RWPE2 (cell line): ENCODE measurements around the gene HDAC8.

ENCODE experiments used
- ATAC-seq: fragments of 200-7000 bp; cut with Tn5 transposase; 3 replicates; pipeline ENCODE4 v1.9.1; 2021; ENCODE audit warnings: low read depth
- DNase-seq: peaks from one replicate; pipeline ENCODE4 v3.0.0-alpha.2; 2020; ENCODE audit warnings: low spot score
- H3K27ac ChIP-seq: fragments of 450-650 bp; 2 replicates; pipeline ENCODE4 v1.5.1; 2017; ENCODE audit warnings: mild to moderate bottlenecking; ENCODE audit not compliant: poor library complexity, severe bottlenecking
- H3K27me3 ChIP-seq: fragments of 250-450 bp; sonication (Bioruptor Pico); 2 replicates; pipeline ENCODE4 v1.5.1; 2021; ENCODE audit warnings: mild to moderate bottlenecking, moderate library complexity; ENCODE audit not compliant: insufficient read depth, poor library complexity, severe bottlenecking
- H3K36me3 ChIP-seq: fragments of 250-450 bp; sonication (Bioruptor Pico); 2 replicates; pipeline ENCODE4 v1.5.1; 2020; ENCODE audit warnings: low read depth, mild to moderate bottlenecking, moderate library complexity
- H3K4me1 ChIP-seq: fragments of 250-450 bp; sonication (Bioruptor Pico); 2 replicates; pipeline ENCODE4 v1.5.1; 2021; ENCODE audit warnings: mild to moderate bottlenecking, moderate library complexity; ENCODE audit not compliant: insufficient read depth, poor library complexity, severe bottlenecking
- H3K4me3 ChIP-seq: fragments of 250-450 bp; sonication (Bioruptor Pico); 2 replicates; pipeline ENCODE4 v1.5.1; 2021; ENCODE audit warnings: mild to moderate bottlenecking, moderate library complexity; ENCODE audit not compliant: severe bottlenecking
- H3K9me3 ChIP-seq: fragments of 250-450 bp; sonication (Bioruptor Pico); 2 replicates; pipeline ENCODE4 v1.5.1; 2021; ENCODE audit warnings: mild to moderate bottlenecking, moderate library complexity; ENCODE audit not compliant: severe bottlenecking
- TF ChIP-seq, protein P1 (sequence below): fragments of 450-650 bp; IDR thresholded peaks from one replicate; pipeline ENCODE4 v1.5.1; 2017; ENCODE audit warnings: mild to moderate bottlenecking, moderate library complexity; ENCODE audit not compliant: poor library complexity, severe bottlenecking

Gene HDAC8

DNA sequence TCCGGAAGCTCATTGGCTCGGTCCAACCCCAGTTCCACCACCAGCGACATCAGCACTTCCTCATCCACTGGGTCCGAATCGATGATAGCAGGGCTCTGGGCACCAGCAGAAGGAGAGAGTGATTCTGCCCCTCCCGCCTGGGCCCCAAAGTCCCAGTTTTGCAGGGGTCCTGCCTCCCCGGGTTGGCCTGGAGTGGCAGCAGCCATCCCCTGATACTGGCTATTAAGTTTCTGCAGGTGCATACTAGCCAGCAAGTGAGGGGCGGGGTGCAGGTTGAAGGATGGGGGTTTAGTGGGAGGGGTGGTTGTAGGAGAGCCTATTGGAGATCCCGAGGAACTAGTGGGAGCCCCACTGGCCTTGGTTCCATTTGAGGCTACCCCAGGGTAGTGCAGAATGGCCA, 270.9 kb downstream of the HDAC8 start:
- no peak overlapping the region for H3K4me3 ChIP-seq
- H3K36me3 ChIP-seq = no peaks in the 10 kb centered on the region
- peaks cover 16% of the 10 kb centered on the region for H3K27me3 ChIP-seq
- ATAC-seq = no peak
- no peaks in the 10 kb centered on the region for H3K4me1 ChIP-seq
- no peak overlapping the region for H3K27ac ChIP-seq
- no peak for DNase-seq
- no peaks in the 10 kb centered on the region for H3K9me3 ChIP-seq
- TF ChIP-seq, protein P1, sequence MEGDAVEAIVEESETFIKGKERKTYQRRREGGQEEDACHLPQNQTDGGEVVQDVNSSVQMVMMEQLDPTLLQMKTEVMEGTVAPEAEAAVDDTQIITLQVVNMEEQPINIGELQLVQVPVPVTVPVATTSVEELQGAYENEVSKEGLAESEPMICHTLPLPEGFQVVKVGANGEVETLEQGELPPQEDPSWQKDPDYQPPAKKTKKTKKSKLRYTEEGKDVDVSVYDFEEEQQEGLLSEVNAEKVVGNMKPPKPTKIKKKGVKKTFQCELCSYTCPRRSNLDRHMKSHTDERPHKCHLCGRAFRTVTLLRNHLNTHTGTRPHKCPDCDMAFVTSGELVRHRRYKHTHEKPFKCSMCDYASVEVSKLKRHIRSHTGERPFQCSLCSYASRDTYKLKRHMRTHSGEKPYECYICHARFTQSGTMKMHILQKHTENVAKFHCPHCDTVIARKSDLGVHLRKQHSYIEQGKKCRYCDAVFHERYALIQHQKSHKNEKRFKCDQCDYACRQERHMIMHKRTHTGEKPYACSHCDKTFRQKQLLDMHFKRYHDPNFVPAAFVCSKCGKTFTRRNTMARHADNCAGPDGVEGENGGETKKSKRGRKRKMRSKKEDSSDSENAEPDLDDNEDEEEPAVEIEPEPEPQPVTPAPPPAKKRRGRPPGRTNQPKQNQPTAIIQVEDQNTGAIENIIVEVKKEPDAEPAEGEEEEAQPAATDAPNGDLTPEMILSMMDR = no peak

DNA sequence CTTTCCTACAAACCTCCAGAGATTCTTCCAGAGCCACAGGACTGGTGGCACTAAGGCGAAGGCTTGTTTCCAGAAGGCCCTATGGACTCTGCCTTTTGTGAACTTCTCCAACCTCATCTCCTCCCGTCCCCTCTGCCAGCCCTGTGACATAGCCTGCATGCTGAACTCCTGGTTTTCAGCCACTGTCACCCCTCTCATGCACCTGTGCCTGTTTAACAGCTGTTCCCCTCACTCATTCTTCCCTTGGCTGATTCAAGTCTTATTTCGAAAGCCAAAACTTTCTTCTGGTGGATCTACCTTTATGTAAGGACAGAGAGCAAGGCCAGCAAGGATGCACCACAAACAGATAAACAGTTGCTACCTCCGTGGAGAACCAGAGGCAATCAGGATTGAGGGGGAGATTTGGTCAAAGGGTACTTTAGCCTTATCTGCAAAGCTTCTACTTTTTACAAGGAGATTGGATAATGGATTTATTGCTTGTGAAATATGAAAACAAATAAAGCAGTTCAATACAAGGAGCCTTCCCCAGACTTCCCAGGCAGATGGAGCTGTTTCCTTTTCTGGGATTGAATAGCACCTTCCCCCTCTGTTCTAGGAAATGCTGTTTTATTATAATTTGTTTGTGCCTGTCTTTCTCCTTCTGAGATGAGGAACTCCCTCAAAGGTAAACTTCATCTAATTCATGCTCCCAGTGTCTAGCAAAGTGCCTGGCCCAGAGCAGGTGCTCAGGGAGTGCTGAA, 272.6 kb downstream of the HDAC8 start:
- no peak overlapping the region for H3K27ac ChIP-seq
- no peak overlapping the region for H3K4me3 ChIP-seq
- no peak for DNase-seq
- H3K27me3 ChIP-seq = peaks cover 6% of the 10 kb centered on the region
- TF ChIP-seq, protein P1 = no peak
- no peak for ATAC-seq
- no peaks in the 10 kb centered on the region for H3K9me3 ChIP-seq
- no peaks in the 10 kb centered on the region for H3K36me3 ChIP-seq
- no peaks in the 10 kb centered on the region for H3K4me1 ChIP-seq

DNA sequence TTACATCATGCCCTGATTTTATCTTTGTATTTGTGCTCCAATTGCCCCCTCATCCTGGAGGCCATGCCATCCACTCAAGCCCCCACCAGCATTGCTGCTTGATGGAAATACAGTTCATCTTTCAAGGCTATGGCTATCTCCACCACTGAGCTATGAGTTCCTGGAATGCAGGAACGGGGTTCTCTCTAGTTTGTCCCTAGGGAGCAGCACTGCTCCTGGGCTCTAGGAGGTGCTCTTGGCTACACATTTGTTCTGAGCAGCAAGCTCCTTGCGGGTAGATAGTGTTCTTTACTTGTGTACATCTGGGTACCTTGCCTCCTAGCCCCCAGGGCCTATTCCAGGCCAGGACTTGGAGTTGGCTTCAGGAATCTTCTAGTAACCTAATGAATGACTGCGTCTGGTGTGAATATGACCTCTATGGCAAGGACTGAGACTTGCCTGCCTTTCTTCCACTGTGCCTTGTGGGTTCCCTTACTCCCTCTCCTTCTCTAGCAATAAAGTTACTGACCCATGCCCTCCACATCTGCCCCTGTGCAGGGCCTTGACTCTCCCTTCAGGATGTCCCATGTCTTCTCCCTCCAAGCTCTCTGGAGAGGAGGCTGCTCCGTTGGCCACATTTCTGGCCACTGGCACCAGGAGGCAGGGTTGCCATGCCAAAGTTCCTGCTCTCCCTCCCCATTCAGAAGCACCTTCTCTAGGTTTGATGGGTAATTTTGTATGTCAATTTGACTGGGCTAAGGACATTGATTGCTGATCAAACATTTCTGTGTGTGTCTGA, 274.5 kb downstream of the HDAC8 start:
- Histone ChIP-seq H3K27me3 (no peaks in the 10 kb centered on the region), H3K4me3 (no peak overlapping the region), H3K36me3 (no peaks in the 10 kb centered on the region), H3K9me3 (no peaks in the 10 kb centered on the region), H3K27ac (no peak overlapping the region), H3K4me1 (no peaks in the 10 kb centered on the region)
- DNase-seq (no peak), ATAC-seq (no peak)
- TF ChIP-seq, protein P1 = no peak

DNA sequence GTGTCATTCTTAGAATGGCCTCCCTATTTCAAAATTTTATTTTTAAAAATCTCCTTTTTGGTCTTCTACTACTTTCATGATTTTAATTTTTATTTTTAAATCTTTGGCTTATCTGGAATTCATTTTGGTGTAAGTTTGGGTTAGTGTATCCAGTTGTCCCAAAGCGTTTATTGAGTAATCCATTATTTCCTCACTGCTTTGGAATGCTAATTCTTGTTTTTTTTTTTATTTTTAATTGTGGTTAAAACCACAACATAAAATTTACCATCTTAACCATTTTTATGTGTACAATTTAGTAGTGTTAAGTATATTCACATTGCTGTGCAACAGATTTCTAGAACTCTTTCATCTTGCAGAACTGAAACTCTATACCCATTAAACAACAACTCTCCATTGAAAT, 275.7 kb downstream of the HDAC8 start:
- no peak overlapping the region for H3K4me3 ChIP-seq

More for the DNA sequence above, 275.7 kb downstream of the HDAC8 start:
- DNase-seq (no peak), ATAC-seq (no peak)
- TF ChIP-seq, protein P1 = no peak
- Histone ChIP-seq H3K27me3 (no peaks in the 10 kb centered on the region), H3K36me3 (no peaks in the 10 kb centered on the region), H3K27ac (no peak overlapping the region), H3K4me1 (no peaks in the 10 kb centered on the region), H3K9me3 (no peaks in the 10 kb centered on the region)
